ENCODE data around the gene FOXD3. TPM values are rescaled to one million over a fixed set of nuclear protein-coding genes. Genes with fewer than 3 reads are reported as not detected.

FOXD3 gene
- total RNA-seq: not detected in 2 replicates

GRCh38 chr1:63322114-63322943 lies at the start of gene FOXD3:
Gene FOXD3 (plus strand): TSS chr1:63322567. CDS start chr1:63323059, 492 bp downstream.

GRCh38 chr1:63367215-63368103 lies 45.1 kb downstream of the FOXD3 start, which contains the start of gene ALG6:
Gene ALG6 (plus strand): TSS chr1:63367627. CDS start chr1:63370978, 3,351 bp downstream.

Other genes with a start within 250 kb of the FOXD3 start
- 10.7 and 11.6 TPM in 2 replicates for gene ALG6, start 45.1 kb downstream of the FOXD3 start, total RNA-seq
- 22.6 and 28.9 TPM in 2 replicates for gene ITGB3BP, start 200.7 kb downstream of the FOXD3 start, total RNA-seq
- 5.2 and 15.8 TPM in 2 replicates for gene EFCAB7, start 201.0 kb downstream of the FOXD3 start, total RNA-seq

Measured in regular cardiac myocyte (primary cell).